SH-SY5Y (cell line): ENCODE measurements around the gene SETD4.

Experiments
- GATA2 ChIP-seq: IDR thresholded peaks from 2 replicates; pipeline ENCODE4 v1.6.1; 2011; ENCODE audit warnings: mild to moderate bottlenecking, low read depth, low read length
- GATA3 ChIP-seq: IDR thresholded peaks from 2 replicates; pipeline ENCODE4 v1.6.1; 2011; ENCODE audit warnings: low read depth, mild to moderate bottlenecking, low read length, moderate library complexity

DNA sequence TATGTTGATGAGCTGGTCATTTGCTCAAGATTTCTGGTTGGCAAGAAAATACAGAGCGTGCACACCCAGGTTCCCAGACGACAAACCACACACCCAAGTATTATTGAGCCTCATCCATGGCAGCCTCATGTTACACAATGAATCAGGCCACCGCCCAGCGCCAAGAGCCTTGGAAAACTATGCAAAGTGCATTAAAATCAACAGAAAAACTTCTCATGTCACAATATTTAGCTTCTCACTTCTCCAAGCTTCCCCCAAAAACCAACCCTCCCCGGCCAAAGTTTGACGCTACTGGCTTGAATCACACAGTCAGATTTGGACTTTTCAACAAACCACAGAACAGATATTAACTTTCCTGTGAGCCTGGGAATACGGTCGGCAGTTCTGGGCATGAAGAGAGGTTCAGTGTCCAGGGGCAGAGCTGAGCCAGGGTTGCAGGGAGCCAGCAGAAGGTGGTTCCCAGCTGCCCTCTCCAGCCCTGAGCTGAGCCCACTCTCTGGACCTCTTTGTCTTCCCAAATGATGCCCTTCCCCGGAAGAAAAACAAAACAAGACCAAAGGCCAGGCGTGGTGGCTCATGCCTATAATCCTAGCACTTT, 71.1 kb downstream of the SETD4 start:
- TF ChIP-seq GATA2 = no peak
- TF ChIP-seq GATA3 = no peak
